ENCODE measurements around the gene ARID1A.
"Not testable (repeated sequence)": the region's sequence is repeated elsewhere in the genome, so short reads cannot be mapped to it uniquely, and the experiment has no call there.

ARID1A gene

GRCh38 chr1:26788836-26789611 is 93.2 kb downstream of the ARID1A start:
- DNase-seq, result peak; percentile 92

GRCh38 chr1:26789612-26789865 is 93.7 kb downstream of the ARID1A start:
- DNase-seq, result no peak

DNA sequence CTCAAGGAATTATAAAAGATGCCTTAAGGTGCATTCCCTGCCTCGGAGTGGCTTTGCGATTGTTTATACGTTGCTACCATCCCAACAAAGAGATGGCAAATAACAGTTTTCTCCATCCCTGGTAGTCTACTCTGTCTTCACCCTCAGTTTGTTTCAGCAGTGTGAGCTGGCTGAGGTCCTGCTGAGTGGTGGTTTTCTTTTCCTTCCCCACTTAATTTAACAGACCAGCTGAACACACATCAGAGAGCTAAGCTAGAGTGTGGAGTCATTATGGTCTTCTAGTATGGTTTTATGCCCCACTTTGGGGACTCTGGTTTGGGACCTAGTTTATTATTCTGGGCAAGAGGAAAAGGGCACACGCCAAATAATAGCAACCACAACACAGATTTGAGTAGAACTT is 94.1 kb downstream of the ARID1A start:
- DNase-seq, result peak; percentile 24

DNA sequence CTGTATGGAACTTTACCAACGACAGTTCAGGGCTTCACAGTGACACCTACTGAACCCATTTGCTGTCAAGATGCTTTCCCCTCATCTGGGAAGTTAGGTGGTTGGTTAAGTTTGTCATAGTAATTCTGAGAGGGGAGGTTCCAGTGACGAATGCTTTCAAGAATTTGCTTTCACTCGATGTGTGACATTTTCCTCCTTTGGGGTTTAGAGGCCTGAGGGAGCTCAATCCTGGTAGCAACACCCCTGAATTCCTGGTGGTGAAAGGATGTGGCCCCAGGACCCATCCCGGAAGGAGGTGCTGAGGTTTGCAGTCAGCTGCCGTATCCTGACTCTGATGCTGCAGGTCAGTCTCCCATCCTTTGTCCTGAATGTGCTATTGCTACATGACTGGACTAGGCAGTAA is 94.7 kb downstream of the ARID1A start:
- DNase-seq, result peak; percentile 50

DNA sequence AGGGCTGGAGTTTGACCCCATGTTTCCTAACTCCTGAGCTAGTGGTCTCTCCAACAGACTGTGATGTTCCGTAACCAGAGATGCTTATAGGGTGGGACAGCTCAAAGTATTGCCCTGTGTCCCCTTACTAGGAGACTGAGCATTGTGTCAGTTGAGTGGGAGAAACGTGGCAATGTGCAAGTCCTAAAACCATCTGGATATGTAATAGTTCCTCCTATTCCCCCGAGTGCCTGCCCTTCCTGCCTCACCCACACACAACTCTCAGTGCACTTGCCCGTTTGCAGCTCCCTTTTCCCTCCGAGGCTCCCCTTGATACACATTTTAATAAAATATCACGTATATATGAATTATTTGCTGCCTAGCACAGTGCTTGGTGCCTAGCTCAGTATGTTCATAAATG is 95.3 kb downstream of the ARID1A start:
- DNase-seq, result no peak

DNA sequence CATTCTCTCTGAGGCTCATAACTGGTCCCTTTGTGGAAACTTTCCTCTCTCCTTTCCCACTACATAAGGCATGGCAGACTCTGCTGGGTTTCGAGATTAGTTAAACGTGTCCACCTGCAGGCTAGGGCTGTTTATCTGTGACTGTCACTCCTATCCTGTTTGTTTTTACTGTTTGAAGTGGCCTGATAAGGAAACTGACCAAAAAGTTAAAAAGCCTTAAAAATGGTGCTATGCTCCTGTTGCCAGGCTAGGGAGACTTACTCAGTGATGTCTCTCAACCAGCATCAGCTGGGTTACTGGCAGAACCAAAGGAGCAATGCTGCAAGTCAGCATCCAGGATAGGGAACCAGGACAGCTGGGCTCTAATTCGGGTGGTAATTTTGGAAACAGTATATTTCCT is 95.8 kb downstream of the ARID1A start:
- no peak for DNase-seq

DNA sequence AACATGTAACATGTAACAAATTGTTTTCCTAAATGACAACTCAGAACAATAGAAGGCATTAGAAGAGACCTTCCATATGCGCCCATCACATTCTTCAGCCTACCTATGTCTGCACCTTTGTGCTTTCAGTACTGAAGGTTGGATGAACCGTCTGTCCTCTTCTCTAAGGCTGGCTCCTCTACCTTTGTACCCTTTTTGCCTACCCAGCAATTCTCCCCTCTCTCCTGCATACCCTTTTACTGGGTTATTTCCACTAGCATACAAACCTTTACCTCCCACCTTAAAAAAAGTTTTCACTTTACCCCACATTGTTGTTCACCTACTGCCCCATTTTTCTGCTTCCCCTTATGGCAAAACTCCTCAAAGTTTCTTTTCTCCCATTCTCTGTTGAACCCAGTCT is 97.1 kb downstream of the ARID1A start:
- no peak for DNase-seq

DNA sequence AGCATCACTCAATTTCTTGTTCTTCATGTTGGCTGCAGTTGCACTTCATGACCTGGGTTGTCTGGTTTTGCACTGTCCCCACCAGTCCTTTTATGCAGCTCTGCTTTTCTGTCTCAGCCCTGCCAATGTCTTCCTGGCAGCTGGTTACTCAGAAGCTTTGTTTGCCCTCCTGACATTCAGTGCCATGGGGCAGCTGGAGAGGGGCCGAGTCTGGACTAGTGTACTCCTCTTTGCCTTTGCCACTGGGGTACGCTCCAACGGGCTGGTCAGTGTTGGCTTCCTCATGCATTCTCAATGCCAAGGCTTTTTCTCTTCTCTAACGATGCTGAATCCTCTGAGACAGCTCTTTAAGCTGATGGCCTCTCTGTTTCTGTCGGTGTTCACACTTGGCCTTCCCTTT is 98.6 kb downstream of the ARID1A start:
- no peak for DNase-seq

- DNase-seq, result no peak
These were observed 101.8 kb downstream of the ARID1A start for GRCh38 chr1:26797627-26798026.

DNA sequence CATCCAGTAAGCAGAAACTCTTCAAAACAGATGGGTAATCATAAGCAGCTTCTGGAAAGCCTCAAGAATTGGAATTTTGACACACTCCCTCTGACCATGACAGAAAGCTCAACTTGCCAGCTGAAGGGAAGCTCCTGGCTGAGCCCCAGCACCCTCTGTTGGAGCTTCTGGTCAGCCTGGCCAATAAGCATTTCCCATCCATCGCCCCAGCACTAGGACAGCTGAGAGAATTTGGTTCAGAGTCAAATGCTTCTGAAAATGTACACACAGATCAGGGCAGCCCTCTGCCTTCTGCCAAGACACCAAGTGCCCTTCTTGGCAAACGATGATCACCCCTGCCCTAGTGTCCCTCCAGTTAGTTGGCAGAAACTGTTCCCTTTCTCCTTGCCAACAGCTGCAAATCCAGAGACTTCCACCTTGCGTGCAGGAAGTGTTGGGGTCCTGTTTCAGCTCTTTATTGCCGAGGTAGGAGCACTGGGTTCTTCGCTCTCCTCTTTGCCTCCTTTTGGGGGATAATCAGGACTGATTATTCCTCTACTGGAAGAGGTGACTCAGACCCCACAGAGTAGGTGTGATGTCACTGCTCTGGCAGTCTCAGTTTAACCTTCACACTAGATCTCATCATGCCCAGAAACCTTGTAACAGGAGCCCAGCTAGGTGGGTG is 103.8 kb downstream of the ARID1A start:
- DNase-seq, result peak; percentile 19

- DNase-seq, result not testable (repeated sequence)
These were observed 108.1 kb downstream of the ARID1A start for GRCh38 chr1:26803932-26804331.

GRCh38 chr1:26810105-26810504 is 114.3 kb downstream of the ARID1A start:
- DNase-seq, result peak; percentile 76

- no peak for DNase-seq
These were observed 115.2 kb downstream of the ARID1A start for GRCh38 chr1:26811057-26811456.

- no peak for DNase-seq
These were observed 115.9 kb downstream of the ARID1A start for GRCh38 chr1:26811708-26812107.

GRCh38 chr1:26814377-26814776 is 118.6 kb downstream of the ARID1A start:
- no peak for DNase-seq

GRCh38 chr1:26814893-26815292 is 119.1 kb downstream of the ARID1A start:
- no peak for DNase-seq

- DNase-seq, result no peak
These were observed 125.0 kb downstream of the ARID1A start for GRCh38 chr1:26820784-26821269.

DNA sequence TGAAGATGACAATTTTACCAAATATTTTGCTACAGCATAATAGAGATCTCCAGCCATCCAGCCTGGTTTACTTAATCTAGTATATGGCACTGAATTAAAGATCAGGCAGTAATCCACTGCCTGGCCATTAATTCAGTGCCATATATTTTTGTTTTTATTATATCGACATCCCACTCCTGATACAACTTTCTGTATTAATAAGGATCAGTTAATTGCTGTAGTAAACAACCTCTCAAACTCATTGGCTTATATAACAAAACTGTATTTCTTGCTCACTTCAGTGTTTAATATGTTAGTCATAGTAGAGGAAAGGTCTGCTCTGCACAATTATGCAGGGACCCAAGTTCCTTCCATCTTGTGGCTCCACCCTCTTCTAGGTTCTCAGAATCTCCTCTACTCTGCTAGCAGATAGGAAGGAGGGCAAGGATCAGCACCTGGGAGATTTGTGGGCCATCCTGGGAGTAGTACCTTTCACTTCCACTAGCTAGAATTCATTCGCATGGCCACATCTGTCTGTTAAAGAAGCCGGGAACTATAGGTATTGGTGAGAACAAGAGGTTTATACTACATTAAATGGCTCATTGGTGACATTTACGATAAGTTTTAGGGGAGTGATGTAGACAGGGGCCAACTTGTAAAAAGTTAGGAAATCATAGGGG is 127.1 kb downstream of the ARID1A start:
- no peak for DNase-seq

DNA sequence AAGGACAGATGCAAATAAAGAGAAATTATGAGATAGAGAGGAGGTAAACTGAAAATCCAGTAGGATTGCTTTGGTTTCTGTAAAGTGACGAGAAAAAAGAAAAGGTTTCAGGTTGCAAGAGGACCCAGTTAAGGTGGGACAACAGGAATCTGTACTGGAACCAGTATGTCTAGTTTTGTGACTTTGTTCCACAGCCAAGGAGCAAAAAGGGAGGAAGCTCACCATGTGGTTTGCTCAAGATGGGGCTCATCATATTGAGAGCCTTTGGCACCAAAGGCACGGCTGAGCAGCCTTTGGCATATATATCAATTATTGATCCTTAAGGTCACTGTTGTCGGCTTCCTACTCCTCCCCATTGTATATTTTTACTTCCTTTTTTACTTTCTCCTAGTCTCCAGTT is 128.9 kb downstream of the ARID1A start:
- no peak for DNase-seq

GRCh38 chr1:26826261-26827105 is 130.7 kb downstream of the ARID1A start, which contains the start of gene ZDHHC18:
ZDHHC18 (plus strand) TSS chr1:26826688; CDS start chr1:26826805, 117 bp downstream.
- peak; percentile 52 for DNase-seq

GRCh38 chr1:26827106-26827604 is 131.3 kb downstream of the ARID1A start:
- no peak for DNase-seq

DNA sequence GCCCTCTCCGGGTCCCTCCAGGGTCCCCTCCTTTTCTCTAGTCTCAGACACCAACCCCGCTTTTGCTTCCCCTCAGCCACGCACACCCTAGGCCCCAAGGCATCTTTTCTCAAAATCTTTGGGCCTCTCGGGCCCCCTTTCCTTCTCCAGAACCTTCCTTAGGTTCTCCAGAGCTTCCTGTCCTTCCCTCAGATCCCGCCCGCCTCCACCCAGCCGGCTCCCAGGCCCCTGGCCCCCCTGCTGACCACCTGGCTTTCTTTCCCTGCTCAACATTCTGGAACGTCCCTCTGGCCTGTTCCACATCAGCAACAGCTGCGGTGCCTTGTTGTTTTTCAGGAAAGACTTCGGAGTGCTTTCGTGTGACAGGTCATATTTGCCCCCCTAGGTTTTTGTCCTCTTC is 131.8 kb downstream of the ARID1A start:
- no peak for DNase-seq
